Mesodermal cell (in vitro differentiated cells): ENCODE measurements around the gene CALML6. TPM values are rescaled to one million over a fixed set of nuclear protein-coding genes. Genes with fewer than 3 reads are reported as not detected.

Source experiments
- H3K27ac ChIP-seq: 2 replicates; pipeline ENCODE4 v1.7.0; 2013; ENCODE audit warnings: mild to moderate bottlenecking, low read depth, low read length, moderate library complexity; ENCODE audit not compliant: severe bottlenecking
- H3K36me3 ChIP-seq: 2 replicates; pipeline ENCODE4 v1.7.1; 2013; ENCODE audit warnings: mild to moderate bottlenecking, low read length, moderate library complexity; ENCODE audit not compliant: control insufficient read depth, insufficient read depth
- H3K4me1 ChIP-seq: one replicate; pipeline ENCODE4 v1.7.1; 2013; ENCODE audit warnings: mild to moderate bottlenecking, low read length; ENCODE audit not compliant: insufficient read depth, control insufficient read depth, poor library complexity, severe bottlenecking
- H3K4me3 ChIP-seq: 2 replicates; pipeline ENCODE4 v1.7.0; 2013; ENCODE audit warnings: low read length, control low read depth, mild to moderate bottlenecking; ENCODE audit not compliant: insufficient read depth, poor library complexity, severe bottlenecking; ENCODE audit errors: extremely low read depth
- H3K9me3 ChIP-seq: 2 replicates; pipeline ENCODE4 v1.7.1; 2013; ENCODE audit warnings: mild to moderate bottlenecking, low read length, moderate library complexity; ENCODE audit not compliant: control insufficient read depth
- WGBS, 2 experiments: methylation state at CpG; one replicate each; pipeline ENCODE4 v1.1.5; 2013; ENCODE audit warnings: missing lambda C conversion rate in 2 of 2; ENCODE audit not compliant: insufficient coverage in 2 of 2; 5-methylcytosine and 5-hydroxymethylcytosine counted together
- polyA plus RNA-seq, 2 experiments: library from polyadenylated mRNA; stranded (reverse); fragments of 50-300 nt; gene quantifications; one replicate each; pipeline ENCODE4 v1.2.3, GENCODE V29; 2013

Gene CALML6
- polyA plus RNA-seq (2013, experiment 1 of 2), result 0.29 TPM
- 0.25 TPM for polyA plus RNA-seq (2013, experiment 2 of 2)

- Histone ChIP-seq H3K4me3 (no peak within 1 kb of the TSS), H3K36me3 (no peaks in the 10 kb centered on the region), H3K4me1 (no peaks in the 10 kb centered on the region), H3K9me3 (no peaks in the 10 kb centered on the region), H3K27ac (no peak within 1 kb of the TSS)
- WGBS, 2 experiments, result 91 to 95% methylated on average over 13 to 14 of the region's 15 CpGs
Measured at GRCh38 chr1:1914971-1915692, at the start of gene CALML6. Gene CALML6 (plus strand): TSS chr1:1915260. CDS start chr1:1915281, 21 bp downstream.

GRCh38 chr1:1867164-1867563, 47.9 kb upstream of the CALML6 start:
- WGBS, 2 experiments, result 80 to 100% methylated on average over 1 of the region's 3 CpGs
- H3K9me3 ChIP-seq, result no peaks in the 10 kb centered on the region
- peaks cover 3% of the 10 kb centered on the region for H3K4me1 ChIP-seq
- no peak overlapping the region for H3K27ac ChIP-seq
- H3K4me3 ChIP-seq, result no peak overlapping the region
- H3K36me3 ChIP-seq, result peaks cover 71% of the 10 kb centered on the region

- H3K9me3 ChIP-seq, result no peaks in the 10 kb centered on the region
- H3K36me3 ChIP-seq, result peaks cover 77% of the 10 kb centered on the region
- WGBS, 2 experiments, result 86% methylated on average over 1 of the region's 4 CpGs; no CpG with 5 or more reads in 1 of the 2 experiments
- no peak overlapping the region for H3K4me3 ChIP-seq
- no peaks in the 10 kb centered on the region for H3K4me1 ChIP-seq
- peak overlapping the region; percentile 25 for H3K27ac ChIP-seq
Measured at GRCh38 chr1:1869469-1869868, 45.6 kb upstream of the CALML6 start.

- Histone ChIP-seq H3K27ac (no peak overlapping the region), H3K4me3 (no peak overlapping the region), H3K4me1 (no peaks in the 10 kb centered on the region), H3K9me3 (peaks cover 11% of the 10 kb centered on the region), H3K36me3 (peaks cover 93% of the 10 kb centered on the region)
- 97 to 100% methylated on average over 7 to 9 of the region's 11 CpGs for WGBS, 2 experiments
Measured at GRCh38 chr1:1872329-1872994, 42.6 kb upstream of the CALML6 start.

GRCh38 chr1:1873186-1873585, 41.9 kb upstream of the CALML6 start:
- 100% methylated on average over 1 of the region's 2 CpGs for WGBS, 2 experiments
- peaks cover 94% of the 10 kb centered on the region for H3K36me3 ChIP-seq

GRCh38 chr1:1874901-1875300, 40.2 kb upstream of the CALML6 start:
- H3K27ac ChIP-seq, result no peak overlapping the region
- peaks cover 11% of the 10 kb centered on the region for H3K9me3 ChIP-seq
- no peak overlapping the region for H3K4me3 ChIP-seq
- WGBS, 2 experiments, result 97 to 99% methylated on average over 7 of the region's 7 CpGs
- H3K4me1 ChIP-seq, result peaks cover 8% of the 10 kb centered on the region
- H3K36me3 ChIP-seq, result peaks cover 98% of the 10 kb centered on the region

More at GRCh38 chr1:1873186-1873585, 41.9 kb upstream of the CALML6 start:
- Histone ChIP-seq H3K27ac (no peak overlapping the region), H3K9me3 (peaks cover 11% of the 10 kb centered on the region), H3K4me1 (no peaks in the 10 kb centered on the region), H3K4me3 (no peak overlapping the region)

GRCh38 chr1:1875932-1876331, 39.1 kb upstream of the CALML6 start:
- Histone ChIP-seq H3K27ac (no peak overlapping the region), H3K36me3 (peaks cover 94% of the 10 kb centered on the region)
- 100% methylated on average over 1 of the region's 1 CpG; no CpG with 5 or more reads in 1 of the 2 experiments for WGBS, 2 experiments

GRCh38 chr1:1876335-1876930, 38.6 kb upstream of the CALML6 start:
- H3K27ac ChIP-seq, result no peak overlapping the region
- 98 to 99% methylated on average over 9 to 10 of the region's 11 CpGs for WGBS, 2 experiments
- H3K36me3 ChIP-seq, result peaks cover 90% of the 10 kb centered on the region

More at GRCh38 chr1:1875932-1876331, 39.1 kb upstream of the CALML6 start:
- Histone ChIP-seq H3K4me1 (peaks cover 8% of the 10 kb centered on the region), H3K9me3 (peaks cover 11% of the 10 kb centered on the region), H3K4me3 (no peak overlapping the region)

GRCh38 chr1:1877865-1878436, 37.1 kb upstream of the CALML6 start:
- Histone ChIP-seq H3K4me1 (peaks cover 19% of the 10 kb centered on the region), H3K4me3 (no peak overlapping the region), H3K36me3 (peaks cover 84% of the 10 kb centered on the region), H3K27ac (no peak overlapping the region), H3K9me3 (peaks cover 11% of the 10 kb centered on the region)
- WGBS, 2 experiments, result 79 to 87% methylated on average over 5 of the region's 5 CpGs

More at GRCh38 chr1:1876335-1876930, 38.6 kb upstream of the CALML6 start:
- no peak overlapping the region for H3K4me3 ChIP-seq
- peaks cover 11% of the 10 kb centered on the region for H3K9me3 ChIP-seq
- peaks cover 9% of the 10 kb centered on the region for H3K4me1 ChIP-seq

GRCh38 chr1:1879942-1880341, 35.1 kb upstream of the CALML6 start:
- peaks cover 8% of the 10 kb centered on the region for H3K9me3 ChIP-seq
- peaks cover 72% of the 10 kb centered on the region for H3K36me3 ChIP-seq
- H3K4me1 ChIP-seq, result peaks cover 22% of the 10 kb centered on the region
- WGBS, 2 experiments, result 97 to 100% methylated on average over 4 of the region's 5 CpGs
- no peak overlapping the region for H3K27ac ChIP-seq
- no peak overlapping the region for H3K4me3 ChIP-seq
